Spleen (tissue), 11 donors: ENCODE data around the gene ODAM. TPM values are rescaled to one million over a fixed set of nuclear protein-coding genes. Genes with fewer than 3 reads are reported as not detected.

Experiments used
- DNase-seq: peaks from one replicate; pipeline ENCODE4 v3.0.0-alpha.2; 2020
- H3K27ac ChIP-seq, 8 donors: fragments of 200-600 bp; sonication (generic) in 7 of 8; 1 replicate in 4 of 8; 2 replicates in 4 of 8; pipeline versions ENCODE4 v1.5.0 to v1.8.0; 2016 to 2021; ENCODE audit warnings: inconsistent platforms in 4 of 8, mild to moderate bottlenecking in 4 of 8, moderate library complexity in 1 of 8
- H3K27me3 ChIP-seq, 7 donors: fragments of 200-600 bp; sonication (generic) in 6 of 7; replicated peaks in 1 of 7; 1 replicate in 4 of 7; 2 replicates in 3 of 7; pipeline versions ENCODE4 v1.5.0 to v1.8.0; 2016 to 2021; ENCODE audit warnings: inconsistent platforms in 3 of 7, mild to moderate bottlenecking in 1 of 7
- H3K36me3 ChIP-seq, 6 donors: fragments of 200-600 bp; sonication (generic) in 5 of 6; 1 replicate in 4 of 6; 2 replicates in 2 of 6; pipeline versions ENCODE4 v1.5.0 to v1.8.0; 2016 to 2021; ENCODE audit warnings: inconsistent platforms in 2 of 6
- H3K4me1 ChIP-seq, 6 donors: fragments of 200-600 bp; sonication (generic) in 5 of 6; 1 replicate in 3 of 6; 2 replicates in 3 of 6; pipeline versions ENCODE4 v1.5.0 to v1.8.0; 2016 to 2021; ENCODE audit warnings: inconsistent platforms in 3 of 6
- H3K4me3 ChIP-seq, 8 donors: fragments of 200-600 bp; sonication (generic) in 7 of 8; 1 replicate in 4 of 8; 2 replicates in 4 of 8; pipeline versions ENCODE4 v1.5.0 to v1.8.0; 2016 to 2021; ENCODE audit warnings: inconsistent platforms in 4 of 8, mild to moderate bottlenecking in 4 of 8, moderate library complexity in 2 of 8
- H3K9me3 ChIP-seq, 8 donors: fragments of 200-600 bp; sonication (generic) in 7 of 8; 1 replicate in 4 of 8; 2 replicates in 4 of 8; pipeline versions ENCODE4 v1.5.0 to v1.8.0; 2016 to 2021; ENCODE audit warnings: inconsistent platforms in 4 of 8
- POLR2A ChIP-seq, 3 donors: fragments of 450-650 bp; IDR thresholded peaks; one replicate each; pipeline ENCODE4 v1.5.1; 2017; ENCODE audit warnings: antibody characterized with exemption in 3 of 3, mild to moderate bottlenecking in 1 of 3
- POLR2AphosphoS5 ChIP-seq, 3 donors: sonication (generic); formaldehyde crosslinking; IDR thresholded peaks; one replicate each; pipeline ENCODE4 v1.5.1; 2017; ENCODE audit warnings: antibody characterized with exemption in 3 of 3
- WGBS, 5 donors: extraction: QIAGEN DNeasy Blood & Tissue Kit in 3 of 5; methylation state at CpG; one replicate each; pipeline versions ENCODE4 v1.1.5 to v1.1.7; 2013 to 2018; 5-methylcytosine and 5-hydroxymethylcytosine counted together
- intact Hi-C: fragments of 100-400 bp; cut with DNase I; formaldehyde crosslinking; loops from one replicate; pipeline ENCODE4 v1.15.0; 2023; ENCODE audit warnings: low total_unique reads
- polyA plus RNA-seq, 3 donors: library from polyadenylated mRNA; stranded (reverse); fragments of 200-250 nt; gene quantifications; one replicate each; pipeline ENCODE4 v1.2.1, GENCODE V29; 2013
- total RNA-seq, 7 donors: library from RNA; depleted of rRNA in 3 of 7; stranded (reverse); fragments of >200 nt in 3 of 7; fragmentation: NEBNext Ultra II Directional in 4 of 7; extraction: Animal tissue kit (Norgen Biotek cat#: 25700) in 4 of 7; gene quantifications; one replicate each; pipeline versions ENCODE4 v1.1.0 to v1.2.1, GENCODE V29; 2016 to 2021
- TF ChIP-seq, protein P1 (sequence below), 11 experiments: fragments of 200-600 bp in 7 of 11; fragments of 450-650 bp in 4 of 11; sonication (generic) in 4 of 11; IDR thresholded peaks in 8 of 11; conservative IDR thresholded peaks in 3 of 11; 1 replicate in 7 of 11; 2 replicates in 4 of 11; pipeline versions ENCODE4 v1.4.0 to v1.8.0; 2016 to 2021; ENCODE audit warnings: antibody characterized with exemption in 11 of 11, inconsistent platforms in 4 of 11, mild to moderate bottlenecking in 1 of 11
- donor health status: healthy with polysubstance abuse.
- donor health status: DM: no; HTN: no; CAD: no; lungs with moderate emphysema.
- donor health status: DM: no; HTN: no; CAD: no.
- donor health status: Bipolar disorder and iron deficiency.
- donor health status: healthy.
- donor health status: DM: no; HTN: no; CAD: no.
- donor health status: DM: yes; HTN: yes; CAD: no.

ODAM gene
- total and polyA plus RNA-seq, 10 donors, result 0.22 to 2.0 TPM; not detected in 8

DNA sequence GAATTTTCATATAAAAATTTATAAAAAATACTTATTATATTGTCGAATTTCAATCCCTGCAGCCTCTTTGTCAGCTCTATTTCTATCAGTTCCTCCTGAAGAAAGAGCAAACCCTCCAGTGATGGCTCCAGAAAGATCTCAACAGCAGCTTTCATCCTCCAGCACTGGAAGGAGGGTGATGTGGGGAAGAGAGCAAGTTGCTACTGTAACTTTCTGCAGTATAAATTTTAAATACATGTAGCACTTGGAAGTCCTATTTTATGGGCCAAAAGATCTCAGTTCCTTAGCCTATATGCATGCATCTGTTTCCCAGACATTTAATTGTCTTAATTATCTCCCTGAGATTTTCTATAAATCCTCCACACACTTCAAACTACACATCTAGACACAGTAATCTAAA, 13.7 kb upstream of the ODAM start:
- TF ChIP-seq, protein P1, sequence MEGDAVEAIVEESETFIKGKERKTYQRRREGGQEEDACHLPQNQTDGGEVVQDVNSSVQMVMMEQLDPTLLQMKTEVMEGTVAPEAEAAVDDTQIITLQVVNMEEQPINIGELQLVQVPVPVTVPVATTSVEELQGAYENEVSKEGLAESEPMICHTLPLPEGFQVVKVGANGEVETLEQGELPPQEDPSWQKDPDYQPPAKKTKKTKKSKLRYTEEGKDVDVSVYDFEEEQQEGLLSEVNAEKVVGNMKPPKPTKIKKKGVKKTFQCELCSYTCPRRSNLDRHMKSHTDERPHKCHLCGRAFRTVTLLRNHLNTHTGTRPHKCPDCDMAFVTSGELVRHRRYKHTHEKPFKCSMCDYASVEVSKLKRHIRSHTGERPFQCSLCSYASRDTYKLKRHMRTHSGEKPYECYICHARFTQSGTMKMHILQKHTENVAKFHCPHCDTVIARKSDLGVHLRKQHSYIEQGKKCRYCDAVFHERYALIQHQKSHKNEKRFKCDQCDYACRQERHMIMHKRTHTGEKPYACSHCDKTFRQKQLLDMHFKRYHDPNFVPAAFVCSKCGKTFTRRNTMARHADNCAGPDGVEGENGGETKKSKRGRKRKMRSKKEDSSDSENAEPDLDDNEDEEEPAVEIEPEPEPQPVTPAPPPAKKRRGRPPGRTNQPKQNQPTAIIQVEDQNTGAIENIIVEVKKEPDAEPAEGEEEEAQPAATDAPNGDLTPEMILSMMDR (IDR thresholded peaks at IDR 0.05 in 8 of 11, conservative IDR thresholded peaks at IDR 0.05 in 3 of 11), result no peak
- TF ChIP-seq POLR2AphosphoS5 (IDR thresholded peaks at IDR 0.05) (no peak), POLR2A (IDR thresholded peaks at IDR 0.05) (no peak)
- DNase-seq, result no peak
- H3K27me3 ChIP-seq, result no peaks in the 10 kb centered on the region
- no peak overlapping the region for H3K27ac ChIP-seq
- intact Hi-C loops, result no loop called here
- H3K36me3 ChIP-seq, result no peaks in the 10 kb centered on the region
- no peaks in the 10 kb centered on the region for H3K4me1 ChIP-seq
- no peak overlapping the region for H3K4me3 ChIP-seq
- H3K9me3 ChIP-seq, result no peaks in the 10 kb centered on the region
- 49 to 71% (median 59%) methylated on average over 1 of the region's 1 CpG for WGBS, 5 donors

DNA sequence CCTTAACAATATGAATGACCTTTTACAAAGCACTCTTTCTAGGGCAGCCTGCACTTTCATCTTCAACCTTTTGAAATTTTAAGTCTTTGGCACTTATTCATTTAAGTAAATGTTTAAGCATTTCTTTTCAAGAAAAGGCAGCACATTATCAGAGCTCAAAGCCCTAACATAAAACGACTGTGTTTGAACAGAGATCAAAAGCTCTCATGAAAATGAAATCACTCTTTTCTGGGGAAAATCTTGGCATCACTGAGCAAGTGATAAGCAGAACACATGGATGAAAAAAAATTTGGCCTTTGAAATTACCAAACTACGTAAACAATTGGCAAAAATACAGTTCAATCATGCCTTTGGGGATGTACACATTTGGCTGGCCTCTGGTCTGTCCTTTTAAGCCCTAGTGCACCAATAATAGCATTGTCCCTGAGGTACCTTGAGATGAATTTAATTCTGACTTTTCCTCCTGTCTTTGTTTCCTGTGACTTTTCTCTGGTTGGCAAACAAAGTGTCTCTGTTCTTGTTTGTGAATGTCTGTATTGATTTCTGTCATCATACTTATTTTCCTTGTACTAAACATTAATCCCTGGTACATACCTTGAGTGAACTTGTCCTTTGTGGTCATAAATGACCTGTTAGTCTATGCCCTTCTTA, 12.9 kb upstream of the ODAM start:
- Histone ChIP-seq H3K27ac (no peak overlapping the region), H3K4me3 (no peak overlapping the region), H3K4me1 (no peaks in the 10 kb centered on the region), H3K27me3 (no peaks in the 10 kb centered on the region), H3K9me3 (no peaks in the 10 kb centered on the region), H3K36me3 (no peaks in the 10 kb centered on the region)
- 48 to 71% (median 61%) methylated on average over 2 of the region's 2 CpGs for WGBS, 5 donors
- intact Hi-C loops, result no loop called here
- DNase-seq, result no peak
- TF ChIP-seq, protein P1 (IDR thresholded peaks at IDR 0.05 in 8 of 11, conservative IDR thresholded peaks at IDR 0.05 in 3 of 11), result no peak

DNA sequence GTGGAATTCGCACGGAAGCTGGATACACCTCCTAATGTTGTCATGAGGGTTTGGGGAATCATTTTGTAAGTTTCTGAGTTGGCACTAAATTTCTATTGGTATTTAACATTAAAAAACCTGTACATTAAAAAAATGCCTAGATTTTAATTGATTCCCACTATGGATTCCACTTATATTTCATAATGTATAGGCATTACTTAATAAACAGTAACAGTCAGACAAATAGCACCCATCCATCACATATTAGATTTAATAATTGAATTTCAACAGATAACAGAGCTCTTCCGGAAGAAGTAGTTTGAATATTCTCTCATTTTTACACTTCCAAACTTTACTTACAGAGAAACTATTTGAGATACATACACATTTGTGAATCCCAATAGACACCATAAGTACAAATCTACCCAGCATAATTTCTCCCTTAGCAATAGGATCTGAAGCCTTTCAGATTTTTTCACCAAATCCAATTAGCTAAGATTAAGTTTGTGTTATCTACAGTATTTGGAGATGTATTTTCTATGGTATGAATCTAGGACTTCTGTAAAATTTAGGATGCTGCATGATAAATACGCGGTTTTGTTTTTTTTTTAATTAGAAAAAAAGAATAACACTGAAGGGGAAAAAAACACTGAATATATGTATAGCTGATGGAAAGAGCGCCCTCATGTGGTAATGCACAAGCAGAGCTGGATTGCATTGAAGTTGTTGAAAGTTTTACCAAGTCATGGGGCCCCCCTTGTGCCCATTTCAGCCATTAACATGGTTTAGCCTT, 12.2 kb upstream of the ODAM start:
- H3K36me3 ChIP-seq, result no peaks in the 10 kb centered on the region
- WGBS, 5 donors, result 47 to 51% (median 50%) methylated on average over 6 of the region's 6 CpGs
- no peak for DNase-seq
- H3K4me1 ChIP-seq, result no peaks in the 10 kb centered on the region
- no peak overlapping the region for H3K4me3 ChIP-seq
- H3K27me3 ChIP-seq, result no peaks in the 10 kb centered on the region
- H3K9me3 ChIP-seq, result no peaks in the 10 kb centered on the region
- intact Hi-C loops, result no loop called here
- no peak overlapping the region for H3K27ac ChIP-seq
- TF ChIP-seq POLR2AphosphoS5 (IDR thresholded peaks at IDR 0.05) (no peak), POLR2A (IDR thresholded peaks at IDR 0.05) (no peak)
- TF ChIP-seq, protein P1 (IDR thresholded peaks at IDR 0.05 in 8 of 11, conservative IDR thresholded peaks at IDR 0.05 in 3 of 11), result peak in 6 of 11 experiments; percentile 15 to 51 (median 40)

DNA sequence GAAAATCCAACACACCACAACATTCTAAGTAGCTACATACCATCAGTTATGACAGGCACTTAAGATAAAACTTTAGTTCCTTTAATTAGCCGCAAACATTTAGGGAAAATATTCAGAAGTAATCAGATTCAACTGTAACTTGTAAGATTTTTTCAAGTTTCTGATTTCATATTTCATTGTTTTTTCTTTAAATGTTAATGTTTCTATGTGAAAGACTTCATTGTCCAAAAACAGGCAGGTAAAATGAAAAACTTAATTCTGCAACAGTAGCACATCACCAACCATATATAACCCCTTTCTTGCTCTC, 11.6 kb upstream of the ODAM start:
- H3K4me1 ChIP-seq, result no peaks in the 10 kb centered on the region
- TF ChIP-seq POLR2AphosphoS5 (IDR thresholded peaks at IDR 0.05) (no peak), POLR2A (IDR thresholded peaks at IDR 0.05) (no peak)
- TF ChIP-seq, protein P1 (IDR thresholded peaks at IDR 0.05 in 8 of 11, conservative IDR thresholded peaks at IDR 0.05 in 3 of 11), result no peak
- no peak overlapping the region for H3K27ac ChIP-seq
- H3K9me3 ChIP-seq, result no peaks in the 10 kb centered on the region
- DNase-seq, result no peak
- WGBS, 5 donors, result 49 to 60% (median 55%) methylated on average over 1 of the region's 1 CpG
- H3K4me3 ChIP-seq, result no peak overlapping the region
- no peaks in the 10 kb centered on the region for H3K36me3 ChIP-seq
- intact Hi-C loops, result no loop called here
- H3K27me3 ChIP-seq, result no peaks in the 10 kb centered on the region
